Measurements from ENCODE around the gene MPP3.

DNA sequence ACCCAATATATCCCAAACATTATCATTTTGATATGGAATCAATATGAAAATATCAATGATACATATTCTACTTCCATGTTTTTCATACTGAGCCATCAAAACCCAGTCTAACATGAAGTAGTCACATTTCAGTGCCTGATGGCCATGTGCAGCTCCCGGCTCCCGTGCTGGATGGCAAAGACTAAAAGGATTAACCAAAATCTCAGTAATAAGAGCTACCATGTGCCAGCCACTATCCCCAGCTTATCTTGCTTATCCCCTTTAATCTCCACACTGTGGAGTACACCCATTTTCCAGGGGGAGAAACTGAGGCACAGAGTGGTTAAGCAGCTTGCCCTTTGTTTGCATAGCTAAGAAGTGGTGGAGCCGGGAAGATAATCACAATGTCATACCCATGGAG, 23.2 kb upstream of the MPP3 start:
- no peak for TF ChIP-seq CTCF (IDR thresholded peaks at IDR 0.05)
- no peak for TF ChIP-seq POLR2A (IDR thresholded peaks at IDR 0.05)
- no peak for TF ChIP-seq EP300 (IDR thresholded peaks at IDR 0.05)

Data from ovary (tissue), 3 donors.